ENCODE data around the gene NRG2.

NRG2 gene

GRCh38 chr5:139841549-139841948 lies 201.6 kb downstream of the NRG2 start:
- H3K36me3 ChIP-seq: no peaks in the 10 kb centered on the region
- no peaks in the 10 kb centered on the region for H3K9me3 ChIP-seq
- H3K27me3 ChIP-seq: peaks cover 11% of the 10 kb centered on the region
- H3K4me3 ChIP-seq: no peak overlapping the region
- no peak for TF ChIP-seq Cebpa-rat (IDR thresholded peaks at IDR 0.05)
- H3K9ac ChIP-seq: no peak overlapping the region
- 0 out of 2 replicates have a peak, but pooled peaks cover 7% of the 10 kb centered on the region for H3K4me1 ChIP-seq
- H3K27ac ChIP-seq: no peak overlapping the region
- H3K4me2 ChIP-seq: no peak overlapping the region
- no peaks in the 10 kb centered on the region for H4K20me1 ChIP-seq

- TF ChIP-seq Cebpa-rat (IDR thresholded peaks at IDR 0.05): no peak
- Histone ChIP-seq H3K4me3 (no peak overlapping the region), H4K20me1 (no peaks in the 10 kb centered on the region), H3K9me3 (no peaks in the 10 kb centered on the region), H3K4me1 (0 out of 2 replicates have a peak, but pooled peaks cover 7% of the 10 kb centered on the region), H3K36me3 (no peaks in the 10 kb centered on the region), H3K27ac (no peak overlapping the region), H3K4me2 (no peak overlapping the region), H3K27me3 (no peaks in the 10 kb centered on the region), H3K9ac (no peak overlapping the region)
Measured at GRCh38 chr5:139839918-139840317, 203.2 kb downstream of the NRG2 start.

GRCh38 chr5:139839232-139839815 lies 203.8 kb downstream of the NRG2 start:
- no peaks in the 10 kb centered on the region for H3K27me3 ChIP-seq
- H3K36me3 ChIP-seq: no peaks in the 10 kb centered on the region
- no peak for TF ChIP-seq Cebpa-rat (IDR thresholded peaks at IDR 0.05)
- no peaks in the 10 kb centered on the region for H4K20me1 ChIP-seq
- H3K4me1 ChIP-seq: 0 out of 2 replicates have a peak, but pooled peaks cover 4% of the 10 kb centered on the region
- no peaks in the 10 kb centered on the region for H3K9me3 ChIP-seq
- H3K27ac ChIP-seq: no peak overlapping the region
- no peak overlapping the region for H3K4me3 ChIP-seq
- H3K4me2 ChIP-seq: no peak overlapping the region
- no peak overlapping the region for H3K9ac ChIP-seq

- no peak overlapping the region for H3K4me3 ChIP-seq
- H3K27ac ChIP-seq: no peak overlapping the region
- H3K9me3 ChIP-seq: no peaks in the 10 kb centered on the region
- no peaks in the 10 kb centered on the region for H3K4me1 ChIP-seq
- H4K20me1 ChIP-seq: no peaks in the 10 kb centered on the region
- H3K27me3 ChIP-seq: no peaks in the 10 kb centered on the region
- no peak for TF ChIP-seq Cebpa-rat (IDR thresholded peaks at IDR 0.05)
- H3K4me2 ChIP-seq: no peak overlapping the region
- H3K36me3 ChIP-seq: no peaks in the 10 kb centered on the region
- no peak overlapping the region for H3K9ac ChIP-seq
Measured at GRCh38 chr5:139838381-139839197, 204.5 kb downstream of the NRG2 start.

GRCh38 chr5:139837711-139838380 lies 205.3 kb downstream of the NRG2 start:
- H3K4me2 ChIP-seq: no peak overlapping the region
- no peaks in the 10 kb centered on the region for H3K4me1 ChIP-seq

GRCh38 chr5:139836469-139837208 lies 206.5 kb downstream of the NRG2 start:
- Histone ChIP-seq H3K27me3 (no peaks in the 10 kb centered on the region), H3K27ac (no peak overlapping the region), H4K20me1 (no peaks in the 10 kb centered on the region), H3K4me2 (no peak overlapping the region), H3K36me3 (no peaks in the 10 kb centered on the region), H3K4me3 (no peak overlapping the region), H3K9ac (no peak overlapping the region), H3K4me1 (no peaks in the 10 kb centered on the region), H3K9me3 (no peaks in the 10 kb centered on the region)
- no peak for TF ChIP-seq Cebpa-rat (IDR thresholded peaks at IDR 0.05)

More at GRCh38 chr5:139837711-139838380, 205.3 kb downstream of the NRG2 start:
- H3K36me3 ChIP-seq: no peaks in the 10 kb centered on the region
- no peaks in the 10 kb centered on the region for H3K27me3 ChIP-seq
- no peak for TF ChIP-seq Cebpa-rat (IDR thresholded peaks at IDR 0.05)
- no peak overlapping the region for H3K9ac ChIP-seq
- no peak overlapping the region for H3K27ac ChIP-seq
- no peaks in the 10 kb centered on the region for H3K9me3 ChIP-seq
- H4K20me1 ChIP-seq: no peaks in the 10 kb centered on the region
- H3K4me3 ChIP-seq: no peak overlapping the region

GRCh38 chr5:139835656-139836055 lies 207.4 kb downstream of the NRG2 start:
- no peak for TF ChIP-seq Cebpa-rat (IDR thresholded peaks at IDR 0.05)
- H3K4me2 ChIP-seq: no peak overlapping the region
- H4K20me1 ChIP-seq: no peaks in the 10 kb centered on the region
- no peak overlapping the region for H3K9ac ChIP-seq
- H3K4me1 ChIP-seq: no peaks in the 10 kb centered on the region
- H3K27me3 ChIP-seq: no peaks in the 10 kb centered on the region
- H3K27ac ChIP-seq: no peak overlapping the region
- H3K9me3 ChIP-seq: no peaks in the 10 kb centered on the region
- H3K36me3 ChIP-seq: no peaks in the 10 kb centered on the region
- H3K4me3 ChIP-seq: no peak overlapping the region

- no peak overlapping the region for H3K4me2 ChIP-seq
- H3K36me3 ChIP-seq: no peaks in the 10 kb centered on the region
- no peak overlapping the region for H3K27ac ChIP-seq
- H3K9ac ChIP-seq: no peak overlapping the region
- no peak for TF ChIP-seq Cebpa-rat (IDR thresholded peaks at IDR 0.05)
- no peaks in the 10 kb centered on the region for H4K20me1 ChIP-seq
- H3K9me3 ChIP-seq: 0 out of 2 replicates have a peak, but pooled peaks cover 5% of the 10 kb centered on the region
- H3K27me3 ChIP-seq: no peaks in the 10 kb centered on the region
- no peaks in the 10 kb centered on the region for H3K4me1 ChIP-seq
- no peak overlapping the region for H3K4me3 ChIP-seq
Measured at GRCh38 chr5:139833525-139833924, 209.6 kb downstream of the NRG2 start.

- Histone ChIP-seq H3K27me3 (no peaks in the 10 kb centered on the region), H3K9ac (no peak overlapping the region), H3K4me2 (no peak overlapping the region), H3K36me3 (no peaks in the 10 kb centered on the region), H4K20me1 (no peaks in the 10 kb centered on the region), H3K4me3 (no peak overlapping the region), H3K9me3 (peaks cover 14% of the 10 kb centered on the region; the same call in 1 of the 2 replicates), H3K4me1 (no peaks in the 10 kb centered on the region), H3K27ac (no peak overlapping the region)
- TF ChIP-seq Cebpa-rat (IDR thresholded peaks at IDR 0.05): no peak
Measured at GRCh38 chr5:139831624-139832023, 211.5 kb downstream of the NRG2 start.

Measured in BLaER1 (cell line).